Chondrocyte (in vitro differentiated cells): Measurements from ENCODE around the gene HSD17B2. TPM values are rescaled to one million over a fixed set of nuclear protein-coding genes. Genes with fewer than 3 reads are reported as not detected.

ENCODE experiments used
- DNase-seq: peaks from one replicate; pipeline ENCODE4 v3.0.0; 2021; ENCODE audit warnings: mixed read lengths, low spot score
- H3K27ac Mint-ChIP-seq: one replicate; pipeline ENCODE4 v1.8.0; 2021; ENCODE audit warnings: mild to moderate bottlenecking, moderate library complexity, mixed read lengths; ENCODE audit not compliant: unreplicated experiment
- H3K27me3 Mint-ChIP-seq: 2 replicates; pipeline ENCODE4 v1.8.0; 2021; ENCODE audit warnings: low read depth, mixed read lengths
- H3K36me3 Mint-ChIP-seq: 2 replicates; pipeline ENCODE4 v1.8.0; 2021; ENCODE audit warnings: low read depth, mixed read lengths
- H3K4me1 Mint-ChIP-seq: 2 replicates; pipeline ENCODE4 v1.8.0; 2021; ENCODE audit warnings: low read depth, mild to moderate bottlenecking, mixed read lengths
- H3K4me3 Mint-ChIP-seq: one replicate; pipeline ENCODE4 v1.8.0; 2021; ENCODE audit warnings: mild to moderate bottlenecking, moderate library complexity, mixed read lengths; ENCODE audit not compliant: unreplicated experiment
- H3K9me3 Mint-ChIP-seq: 2 replicates; pipeline ENCODE4 v1.8.0; 2021; ENCODE audit warnings: low read depth, mixed read lengths
- CTCF ChIP-seq: fragments of 200-600 bp; sonication (generic); IDR thresholded peaks from 2 replicates; pipeline ENCODE4 v1.5.0; 2021; ENCODE audit warnings: antibody characterized with exemption, mild to moderate bottlenecking, moderate library complexity
- total RNA-seq: library from RNA; stranded (reverse); gene quantifications from 3 replicates; pipeline ENCODE4 v1.2.1, GENCODE V29; 2021

The HSD17B2 gene
- total RNA-seq, 1 donor from 2014 or later: not detected

DNA sequence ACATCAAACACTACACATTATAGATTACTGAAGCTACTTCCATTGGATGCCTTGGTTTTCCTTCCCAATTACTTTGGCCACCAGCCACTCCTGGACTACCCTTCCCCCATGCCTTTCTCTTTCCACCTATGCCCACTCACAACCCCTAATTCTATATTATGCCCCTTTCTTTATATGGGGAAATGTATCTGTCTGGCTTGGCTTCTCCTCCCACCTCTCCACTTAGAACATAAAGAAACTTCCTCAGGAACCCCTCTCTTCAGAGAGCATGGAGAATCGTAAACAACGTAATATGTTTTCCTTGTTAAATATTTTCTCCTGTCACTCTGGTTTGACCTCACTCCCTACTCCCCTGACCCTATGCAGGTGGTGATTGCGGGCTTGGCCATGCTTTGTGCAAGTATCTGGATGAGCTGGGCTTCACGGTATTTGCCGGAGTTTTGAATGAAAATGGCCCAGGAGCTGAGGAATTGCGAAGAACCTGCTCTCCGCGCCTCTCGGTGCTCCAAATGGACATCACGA, 32.8 kb downstream of the HSD17B2 start:
- no peak for TF ChIP-seq CTCF
- H3K4me1 Mint-ChIP-seq: peaks cover 14% of the 10 kb centered on the region
- no peak for DNase-seq
- peaks cover 14% of the 10 kb centered on the region for H3K27me3 Mint-ChIP-seq
- no peaks in the 10 kb centered on the region for H3K36me3 Mint-ChIP-seq
- H3K4me3 Mint-ChIP-seq: no peak overlapping the region
- no peak overlapping the region for H3K27ac Mint-ChIP-seq
- peaks cover 2% of the 10 kb centered on the region for H3K9me3 Mint-ChIP-seq

GRCh38 chr16:82070656-82071369, 35.8 kb downstream of the HSD17B2 start:
- Mint-ChIP-seq H3K27ac (no peak overlapping the region), H3K27me3 (peaks cover 14% of the 10 kb centered on the region), H3K9me3 (peaks cover 5% of the 10 kb centered on the region), H3K4me3 (no peak overlapping the region), H3K36me3 (no peaks in the 10 kb centered on the region), H3K4me1 (peaks cover 14% of the 10 kb centered on the region)
- TF ChIP-seq CTCF: no peak
- DNase-seq: no peak

DNA sequence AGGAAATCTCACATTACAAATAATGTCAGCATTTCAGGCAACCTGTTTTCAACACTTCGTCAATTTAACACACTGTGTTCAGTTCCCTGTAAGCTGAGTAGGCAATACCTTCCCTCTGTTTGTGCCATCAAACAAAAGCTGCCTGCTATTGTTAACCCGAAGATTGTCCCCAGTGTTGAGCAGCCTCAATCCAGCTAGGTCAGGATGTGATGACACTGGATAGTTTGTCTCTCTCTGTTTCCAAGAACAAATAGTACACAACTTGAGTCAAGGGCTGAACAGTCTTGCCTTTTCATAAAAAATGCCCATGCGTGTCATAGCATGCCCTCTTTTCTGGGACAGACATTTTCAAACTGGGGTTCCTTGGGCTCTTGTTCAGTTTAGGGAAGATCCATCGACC, 36.4 kb downstream of the HSD17B2 start:
- no peak for TF ChIP-seq CTCF
- Mint-ChIP-seq H3K27ac (peak overlapping the region; percentile 25), H3K4me1 (peaks cover 14% of the 10 kb centered on the region), H3K36me3 (no peaks in the 10 kb centered on the region), H3K27me3 (peaks cover 14% of the 10 kb centered on the region), H3K9me3 (peaks cover 5% of the 10 kb centered on the region), H3K4me3 (no peak overlapping the region)
- DNase-seq: no peak

DNA sequence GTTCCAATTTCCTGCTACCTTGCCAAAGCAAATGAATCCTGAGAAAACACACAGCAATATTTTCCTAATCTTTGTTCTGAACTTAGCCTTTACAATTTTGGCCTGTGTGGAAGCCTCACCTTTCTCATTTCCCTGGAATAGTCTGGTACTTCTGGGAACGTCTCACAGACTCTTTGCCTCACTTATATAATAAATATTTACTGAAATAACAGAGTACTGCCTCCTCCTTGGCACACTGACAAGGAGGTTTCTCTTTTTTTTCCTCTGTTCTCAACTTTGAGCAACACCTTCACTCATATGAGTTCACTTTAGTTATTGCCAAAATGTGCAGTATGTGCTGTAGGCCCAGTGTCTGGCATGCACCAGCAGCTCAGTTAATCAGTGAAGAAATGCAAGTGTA, 37.3 kb downstream of the HSD17B2 start:
- no peak for DNase-seq
- no peak overlapping the region for H3K4me3 Mint-ChIP-seq
- H3K27ac Mint-ChIP-seq: no peak overlapping the region
- H3K27me3 Mint-ChIP-seq: peaks cover 17% of the 10 kb centered on the region
- peaks cover 14% of the 10 kb centered on the region for H3K4me1 Mint-ChIP-seq
- peaks cover 2% of the 10 kb centered on the region for H3K36me3 Mint-ChIP-seq
- H3K9me3 Mint-ChIP-seq: peaks cover 10% of the 10 kb centered on the region
- no peak for TF ChIP-seq CTCF

GRCh38 chr16:82074019-82074558, 39.0 kb downstream of the HSD17B2 start:
- DNase-seq: no peak
- Mint-ChIP-seq H3K36me3 (peaks cover 2% of the 10 kb centered on the region), H3K27ac (no peak overlapping the region), H3K4me3 (no peak overlapping the region), H3K27me3 (peaks cover 23% of the 10 kb centered on the region), H3K4me1 (peaks cover 14% of the 10 kb centered on the region), H3K9me3 (peaks cover 16% of the 10 kb centered on the region)
- TF ChIP-seq CTCF: no peak
